Motor neuron (in vitro differentiated cells): ENCODE data around the gene DOHH. TPM values are rescaled to one million over a fixed set of nuclear protein-coding genes. Genes with fewer than 3 reads are reported as not detected.
"Not testable (repeated sequence)": the region's sequence is repeated elsewhere in the genome, so short reads cannot be mapped to it uniquely, and the experiment has no call there.

Experiments
- ATAC-seq, 8 experiments: fragments of 200-7000 bp; cut with Tn5 transposase; replicated peaks in 6 of 8; 2 replicates each; pipeline ENCODE4 v1.8.0; 2021; ENCODE audit warnings: mild to moderate bottlenecking in 8 of 8, moderate library complexity in 8 of 8
- H3K27ac ChIP-seq, 2 donors: fragments of 250-450 bp; sonication (Bioruptor Pico); 2 replicates each; pipeline ENCODE4 v1.9.0; 2021; ENCODE audit warnings: antibody characterized with exemption in 2 of 2, mild to moderate bottlenecking in 2 of 2, moderate library complexity in 1 of 2
- H3K4me1 ChIP-seq, 2 donors: fragments of 250-450 bp; sonication (Bioruptor Pico); replicated peaks in 1 of 2; 2 replicates each; pipeline ENCODE4 v1.6.1; 2021; ENCODE audit warnings: antibody characterized with exemption in 2 of 2, mild to moderate bottlenecking in 2 of 2, moderate library complexity in 1 of 2
- H3K4me3 ChIP-seq, 5 donors: fragments of 250-450 bp; sonication (Bioruptor Pico); 2 replicates each; pipeline ENCODE4 v1.9.0; 2021; ENCODE audit warnings: antibody characterized with exemption in 5 of 5, mild to moderate bottlenecking in 5 of 5, moderate library complexity in 4 of 5
- WGBS, 10 experiments: fragments of 450-650 bp; shearing (Covaris generic); methylation state at CpG; one replicate each; pipeline ENCODE4 v1.0.0; 2022; 5-methylcytosine and 5-hydroxymethylcytosine counted together
- in situ Hi-C, 9 experiments: fragments of 400-800 bp; cut with MboI; loops; one replicate each; pipeline ENCODE4 v1.15.0; 2021; ENCODE audit warnings: low sequenced_read_pairs in 9 of 9, low pct_unique_long_range_greater_than_20kb in 2 of 9; ENCODE audit not compliant: unreplicated experiment in 9 of 9
- total RNA-seq, 8 experiments: library from RNA; unstranded; fragments of 300-600 nt; gene quantifications; 2 replicates each; pipeline versions ENCODE4 v1.2.3 to v1.2.4, GENCODE V29; 2022

DOHH gene
- total RNA-seq, 8 experiments from 2014 or later = 4.6 to 11.4 (median 8.2) TPM

- H3K4me1 ChIP-seq = no peaks in the 10 kb centered on the region
- in situ Hi-C loops = no loop called here
- peak in 3 of 8 experiments; percentile 1 to 8 (median 6) for ATAC-seq
- 80 to 100% (median 92%) methylated on average over 1 to 3 of the region's 33 CpGs; no CpG with 5 or more reads in 6 of the 10 experiments for WGBS, 10 experiments
- no peak overlapping the region for H3K27ac ChIP-seq
- H3K4me3 ChIP-seq = no peak overlapping the region
These were observed 31.8 kb upstream of the DOHH start for GRCh38 chr19:3532154-3532786.

- ATAC-seq = peak in 1 of 8 experiments; percentile 1
- Histone ChIP-seq H3K4me1 (no peaks in the 10 kb centered on the region), H3K4me3 (no peak overlapping the region), H3K27ac (no peak overlapping the region)
- in situ Hi-C loops = no loop called here
- WGBS, 10 experiments = 93 to 96% methylated on average over 5 to 6 of the region's 29 CpGs; no CpG with 5 or more reads in 8 of the 10 experiments
These were observed 31.2 kb upstream of the DOHH start for GRCh38 chr19:3531716-3532115.

GRCh38 chr19:3530389-3530788 is 29.9 kb upstream of the DOHH start:
- WGBS, 10 experiments = 85 to 100% (median 91%) methylated on average over 1 to 12 of the region's 12 CpGs; no CpG with 5 or more reads in 2 of the 10 experiments
- no peak for ATAC-seq
- no peaks in the 10 kb centered on the region for H3K4me1 ChIP-seq
- in situ Hi-C loops = no loop called here
- no peak overlapping the region for H3K27ac ChIP-seq
- no peak overlapping the region for H3K4me3 ChIP-seq

- 85 to 100% (median 94%) methylated on average over 2 to 7 of the region's 7 CpGs for WGBS, 10 experiments
- ATAC-seq, in situ Hi-C loops, H3K4me3 ChIP-seq, H3K27ac ChIP-seq, H3K4me1 ChIP-seq: not testable (repeated sequence)
These were observed 28.8 kb upstream of the DOHH start for GRCh38 chr19:3529299-3529698.

- no peaks in the 10 kb centered on the region for H3K4me1 ChIP-seq
- in situ Hi-C loops = no loop called here
- no peak overlapping the region for H3K27ac ChIP-seq
- no peak for ATAC-seq
- no peak overlapping the region for H3K4me3 ChIP-seq
- 90 to 100% (median 97%) methylated on average over 7 to 20 of the region's 20 CpGs; no CpG with 5 or more reads in 1 of the 10 experiments for WGBS, 10 experiments
These were observed 28.2 kb upstream of the DOHH start for GRCh38 chr19:3528539-3529211.

GRCh38 chr19:3528080-3528479 is 27.6 kb upstream of the DOHH start:
- Histone ChIP-seq H3K4me3 (no peak overlapping the region), H3K27ac (no peak overlapping the region), H3K4me1 (no peaks in the 10 kb centered on the region)
- ATAC-seq = no peak
- in situ Hi-C loops = no loop called here
- WGBS, 10 experiments = 80 to 97% (median 93%) methylated on average over 1 to 6 of the region's 14 CpGs; no CpG with 5 or more reads in 7 of the 10 experiments

- Histone ChIP-seq H3K4me1 (no peaks in the 10 kb centered on the region), H3K4me3 (no peak overlapping the region), H3K27ac (no peak overlapping the region)
- no peak for ATAC-seq
- in situ Hi-C loops = no loop called here
- WGBS, 10 experiments = 95 to 100% (median 98%) methylated on average over 4 to 7 of the region's 21 CpGs; no CpG with 5 or more reads in 6 of the 10 experiments
These were observed 26.9 kb upstream of the DOHH start for GRCh38 chr19:3527238-3527910.

GRCh38 chr19:3526507-3527237 is 26.2 kb upstream of the DOHH start:
- in situ Hi-C loops = no loop called here
- no peak overlapping the region for H3K27ac ChIP-seq
- ATAC-seq = peak in 1 of 8 experiments; percentile 10
- no peak overlapping the region for H3K4me3 ChIP-seq
- WGBS, 10 experiments = 40 to 100% (median 100%) methylated on average over 1 to 3 of the region's 28 CpGs; no CpG with 5 or more reads in 7 of the 10 experiments
- no peaks in the 10 kb centered on the region for H3K4me1 ChIP-seq

GRCh38 chr19:3524904-3525451 is 24.5 kb upstream of the DOHH start:
- Histone ChIP-seq H3K27ac (no peak overlapping the region), H3K4me3 (no peak overlapping the region), H3K4me1 (no peaks in the 10 kb centered on the region)
- in situ Hi-C loops = no loop called here
- WGBS, 10 experiments = 89 to 100% (median 93%) methylated on average over 1 to 5 of the region's 20 CpGs; no CpG with 5 or more reads in 7 of the 10 experiments
- no peak for ATAC-seq

GRCh38 chr19:3524078-3524842 is 23.8 kb upstream of the DOHH start:
- H3K4me3 ChIP-seq = no peak overlapping the region
- H3K27ac ChIP-seq = no peak overlapping the region
- ATAC-seq = peak in 1 of 8 experiments; percentile 8
- in situ Hi-C loops = no loop called here
- WGBS, 10 experiments = 92 to 100% (median 100%) methylated on average over 1 to 9 of the region's 33 CpGs; no CpG with 5 or more reads in 5 of the 10 experiments
- H3K4me1 ChIP-seq = no peaks in the 10 kb centered on the region

GRCh38 chr19:3523361-3524077 is 23.0 kb upstream of the DOHH start:
- no peak overlapping the region for H3K27ac ChIP-seq
- in situ Hi-C loops = no loop called here

More at GRCh38 chr19:3523361-3524077, 23.0 kb upstream of the DOHH start:
- 89 to 100% methylated on average over 1 to 5 of the region's 21 CpGs; no CpG with 5 or more reads in 8 of the 10 experiments for whole genome bisulfite sequencing, 10 experiments
- no peak overlapping the region for H3K4me3 ChIP-seq
- H3K4me1 ChIP-seq = no peaks in the 10 kb centered on the region
- no peak for ATAC-seq
